Esophagus squamous epithelium (tissue), 5 donors: ENCODE data around the gene VAV2. TPM values are rescaled to one million over a fixed set of nuclear protein-coding genes. Genes with fewer than 3 reads are reported as not detected.

Source experiments
- DNase-seq: peaks from one replicate; lab custom pipeline; 2025; lab: John Stamatoyannopoulos, UW
- H3K27ac ChIP-seq, 4 donors: fragments of 200-600 bp; sonication (generic); one replicate each; pipeline ENCODE4 v1.5.1; 2016 to 2019; ENCODE audit warnings: mild to moderate bottlenecking in 1 of 4
- H3K27me3 ChIP-seq, 4 donors: fragments of 200-600 bp; sonication (generic); 1 replicate in 3 of 4; 2 replicates in 1 of 4; pipeline versions ENCODE4 v1.5.1 to v1.6.0; 2017 to 2021; ENCODE audit warnings: antibody characterized with exemption in 1 of 4
- H3K36me3 ChIP-seq, 3 donors: fragments of 200-600 bp; sonication (generic); one replicate each; pipeline ENCODE4 v1.5.1; 2016 to 2019
- H3K4me1 ChIP-seq, 3 donors: fragments of 200-600 bp; sonication (generic); one replicate each; pipeline ENCODE4 v1.5.1; 2017 to 2019
- H3K4me3 ChIP-seq, 4 donors: fragments of 200-600 bp; sonication (generic); 1 replicate in 3 of 4; 2 replicates in 1 of 4; pipeline ENCODE4 v1.5.1; 2016 to 2019; ENCODE audit warnings: mild to moderate bottlenecking in 2 of 4, moderate library complexity in 1 of 4
- H3K9me3 ChIP-seq, 3 donors: fragments of 200-600 bp; sonication (generic); one replicate each; pipeline ENCODE4 v1.5.1; 2016 to 2019
- POLR2A ChIP-seq, 4 donors: fragments of 450-650 bp; IDR thresholded peaks; one replicate each; pipeline ENCODE4 v1.6.1; 2017; ENCODE audit warnings: antibody characterized with exemption in 4 of 4, mild to moderate bottlenecking in 4 of 4, moderate library complexity in 3 of 4
- WGBS, 2 donors: methylation state at CpG; one replicate each; pipeline ENCODE4 v1.1.5; 2018; 5-methylcytosine and 5-hydroxymethylcytosine counted together
- intact Hi-C: fragments of 100-400 bp; cut with DNase I; formaldehyde crosslinking; loops from one replicate; pipeline ENCODE4 v1.15.0; 2022
- total RNA-seq, 4 donors: library from RNA; depleted of rRNA; stranded (reverse); fragments of >200 nt; gene quantifications; one replicate each; pipeline ENCODE4 v1.1.0, GENCODE V29; 2016
- TF ChIP-seq, protein P1 (sequence below), 6 experiments: fragments of 450-650 bp in 4 of 6; fragments of 200-600 bp in 2 of 6; sonication (generic) in 2 of 6; IDR thresholded peaks; one replicate each; pipeline ENCODE4 v1.5.1; 2016 to 2019; ENCODE audit warnings: antibody characterized with exemption in 6 of 6, mild to moderate bottlenecking in 4 of 6, moderate library complexity in 4 of 6
- donor health status: DM: yes; HTN: yes; CAD: no.

VAV2 gene
- total RNA-seq, 4 donors from 2014 or later = 3.8 to 7.6 (median 5.7) TPM

DNA sequence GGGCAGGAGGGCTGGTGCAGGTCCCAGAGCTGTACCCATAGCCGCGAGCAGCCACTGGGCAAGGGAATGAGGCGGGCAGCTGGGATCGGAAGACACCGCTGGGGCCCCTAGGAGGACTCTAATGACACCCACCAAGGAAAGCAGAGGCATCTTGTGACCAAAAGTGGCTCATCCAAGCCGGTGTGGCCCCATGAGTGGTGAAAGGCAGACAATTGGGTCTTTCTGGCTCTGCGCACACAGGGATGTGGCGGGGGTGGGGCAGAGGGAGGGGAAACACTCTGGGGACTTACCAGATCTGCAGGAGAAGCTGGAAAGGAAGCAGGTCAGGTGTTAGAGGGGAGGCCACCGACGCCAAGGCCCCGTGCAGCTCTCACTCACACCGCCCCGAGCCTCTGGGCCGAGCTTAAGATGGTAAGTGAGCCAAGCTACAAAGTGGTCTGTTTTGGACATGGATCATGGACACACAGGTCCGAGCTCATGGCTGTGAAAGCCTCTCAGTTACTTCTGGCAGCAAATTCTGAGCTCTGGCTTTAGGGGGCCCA lies 211.6 kb downstream of the VAV2 start:
- H3K27me3 ChIP-seq = no peaks in the 10 kb centered on the region
- H3K4me1 ChIP-seq = peaks cover 0 to 6% (median 0%) of the 10 kb centered on the region in 3 donors
- no peak for TF ChIP-seq POLR2A (IDR thresholded peaks at IDR 0.05)
- TF ChIP-seq, protein P1, sequence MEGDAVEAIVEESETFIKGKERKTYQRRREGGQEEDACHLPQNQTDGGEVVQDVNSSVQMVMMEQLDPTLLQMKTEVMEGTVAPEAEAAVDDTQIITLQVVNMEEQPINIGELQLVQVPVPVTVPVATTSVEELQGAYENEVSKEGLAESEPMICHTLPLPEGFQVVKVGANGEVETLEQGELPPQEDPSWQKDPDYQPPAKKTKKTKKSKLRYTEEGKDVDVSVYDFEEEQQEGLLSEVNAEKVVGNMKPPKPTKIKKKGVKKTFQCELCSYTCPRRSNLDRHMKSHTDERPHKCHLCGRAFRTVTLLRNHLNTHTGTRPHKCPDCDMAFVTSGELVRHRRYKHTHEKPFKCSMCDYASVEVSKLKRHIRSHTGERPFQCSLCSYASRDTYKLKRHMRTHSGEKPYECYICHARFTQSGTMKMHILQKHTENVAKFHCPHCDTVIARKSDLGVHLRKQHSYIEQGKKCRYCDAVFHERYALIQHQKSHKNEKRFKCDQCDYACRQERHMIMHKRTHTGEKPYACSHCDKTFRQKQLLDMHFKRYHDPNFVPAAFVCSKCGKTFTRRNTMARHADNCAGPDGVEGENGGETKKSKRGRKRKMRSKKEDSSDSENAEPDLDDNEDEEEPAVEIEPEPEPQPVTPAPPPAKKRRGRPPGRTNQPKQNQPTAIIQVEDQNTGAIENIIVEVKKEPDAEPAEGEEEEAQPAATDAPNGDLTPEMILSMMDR (IDR thresholded peaks at IDR 0.05) = no peak
- no peak overlapping the region for H3K27ac ChIP-seq
- peaks cover 0 to 59% (median 9%) of the 10 kb centered on the region in 3 donors for H3K36me3 ChIP-seq
- DNase-seq = no peak
- WGBS, 2 donors = 89 to 99% methylated on average over 9 to 14 of the region's 15 CpGs
- H3K4me3 ChIP-seq = no peak overlapping the region
- H3K9me3 ChIP-seq = no peaks in the 10 kb centered on the region
- intact Hi-C loops = loop anchor here (10.0 kb wide), 1 partner anchor 324 kb away; no protein-coding TSS in a partner anchor

DNA sequence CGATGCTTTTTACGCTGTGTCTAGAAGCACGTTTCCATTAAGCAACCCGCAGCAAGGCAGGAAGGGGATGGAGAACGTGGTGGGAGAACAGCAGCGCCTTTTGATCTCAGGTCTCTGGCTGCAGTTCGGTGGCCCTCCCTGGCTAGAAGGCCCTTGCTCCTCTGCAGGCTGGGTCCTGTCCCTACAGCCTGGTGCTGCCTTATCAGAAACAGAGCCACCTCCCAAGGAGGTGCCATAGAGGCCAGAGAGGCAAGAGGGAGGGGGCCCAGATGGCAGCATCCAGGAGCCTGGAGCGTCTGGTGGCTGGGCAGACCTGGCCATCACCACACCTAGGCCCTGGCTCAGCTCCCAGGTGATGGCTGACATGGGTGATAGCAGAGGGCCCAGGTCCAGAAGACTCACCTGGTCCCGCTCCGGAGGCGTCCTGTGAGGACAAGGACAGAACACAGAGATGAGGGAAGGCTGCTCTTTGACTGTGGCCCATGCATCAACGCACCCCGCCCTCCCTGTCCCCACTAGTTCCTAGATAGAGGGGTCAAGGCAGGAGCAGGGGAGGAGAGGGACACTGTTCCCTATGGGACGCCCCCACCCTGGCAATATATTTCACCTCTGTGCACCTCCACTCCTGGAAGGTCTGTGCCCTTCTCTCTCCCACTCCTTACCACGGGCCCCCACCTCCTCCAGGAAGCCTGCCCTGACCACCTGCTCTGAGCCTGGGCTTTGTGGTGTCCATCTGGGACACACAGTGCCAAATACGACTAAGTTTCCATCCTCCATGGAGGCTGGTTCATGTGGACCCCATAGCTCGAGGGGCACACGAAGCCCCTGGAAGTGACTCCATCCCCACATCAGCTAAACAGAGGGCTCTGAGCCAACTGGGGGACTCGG lies 212.4 kb downstream of the VAV2 start:
- Histone ChIP-seq H3K36me3 (peaks cover 4 to 61% (median 9%) of the 10 kb centered on the region in 3 donors), H3K4me3 (no peak overlapping the region), H3K9me3 (peaks cover 0 to 2% (median 0%) of the 10 kb centered on the region in 3 donors), H3K27me3 (no peaks in the 10 kb centered on the region), H3K27ac (no peak overlapping the region), H3K4me1 (peaks cover 0 to 6% (median 0%) of the 10 kb centered on the region in 3 donors)
- intact Hi-C loops = loop anchor here (10.0 kb wide), 1 partner anchor 325 kb away; no protein-coding TSS in a partner anchor
- TF ChIP-seq POLR2A (IDR thresholded peaks at IDR 0.05) = no peak
- TF ChIP-seq, protein P1 (IDR thresholded peaks at IDR 0.05) = no peak
- 89 to 94% methylated on average over 6 to 10 of the region's 19 CpGs for WGBS, 2 donors
- no peak for DNase-seq

DNA sequence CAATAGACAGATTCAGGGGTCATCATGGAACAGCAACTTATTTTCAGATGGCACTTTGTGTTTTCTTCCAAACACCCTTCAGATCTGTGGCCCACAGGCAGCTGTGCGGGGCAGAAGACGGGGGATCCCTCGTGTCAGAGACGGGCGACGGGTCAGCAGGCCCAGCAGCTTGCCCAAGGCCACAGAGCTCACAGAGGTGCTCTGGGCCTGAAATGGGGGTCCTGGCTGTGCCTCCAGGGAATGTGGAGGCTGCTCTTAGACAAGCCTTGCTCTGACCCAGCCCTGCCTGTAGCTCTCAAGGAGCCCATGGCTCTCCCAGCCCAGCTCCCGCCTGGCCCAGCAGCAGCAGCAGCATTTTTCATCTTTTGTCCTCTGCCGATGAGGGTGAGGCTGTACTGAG lies 213.0 kb downstream of the VAV2 start:
- no peak for DNase-seq
- Histone ChIP-seq H3K4me3 (no peak overlapping the region), H3K4me1 (peaks cover 0 to 6% (median 0%) of the 10 kb centered on the region in 3 donors), H3K9me3 (peaks cover 0 to 9% (median 6%) of the 10 kb centered on the region in 3 donors), H3K27ac (no peak overlapping the region), H3K36me3 (peaks cover 11 to 68% (median 13%) of the 10 kb centered on the region in 3 donors), H3K27me3 (no peaks in the 10 kb centered on the region)
- TF ChIP-seq POLR2A (IDR thresholded peaks at IDR 0.05) = no peak
- TF ChIP-seq, protein P1 (IDR thresholded peaks at IDR 0.05) = no peak
- WGBS, 2 donors = 42 to 98% methylated on average over 2 to 6 of the region's 8 CpGs
- intact Hi-C loops = no loop called here

- Histone ChIP-seq H3K27ac (no peak overlapping the region), H3K36me3 (peaks cover 12 to 74% (median 13%) of the 10 kb centered on the region in 3 donors), H3K27me3 (no peaks in the 10 kb centered on the region), H3K4me3 (no peak overlapping the region), H3K9me3 (peaks cover 0 to 14% (median 7%) of the 10 kb centered on the region in 3 donors), H3K4me1 (peaks cover 0 to 6% (median 0%) of the 10 kb centered on the region in 3 donors)
- no peak for DNase-seq
- TF ChIP-seq POLR2A (IDR thresholded peaks at IDR 0.05) = no peak
- TF ChIP-seq, protein P1 (IDR thresholded peaks at IDR 0.05) = no peak
- intact Hi-C loops = no loop called here
- 92 to 96% methylated on average over 10 to 11 of the region's 20 CpGs for WGBS, 2 donors
Observed at GRCh38 chr9:133778336-133779013, 213.6 kb downstream of the VAV2 start.
